Gastrocnemius medialis (tissue), 4 donors: ENCODE data around the gene DAPK1.

ENCODE experiments used
- CTCF ChIP-seq, 5 experiments: fragments of 450-650 bp in 3 of 5; fragments of 200-600 bp in 2 of 5; sonication (generic) in 2 of 5; IDR thresholded peaks in 4 of 5; conservative IDR thresholded peaks in 1 of 5; 1 replicate in 4 of 5; 2 replicates in 1 of 5; pipeline ENCODE4 v1.5.1; 2016 to 2019; ENCODE audit warnings: antibody characterized with exemption in 5 of 5, mild to moderate bottlenecking in 3 of 5, moderate library complexity in 3 of 5
- POLR2A ChIP-seq, 2 donors: fragments of 450-650 bp; IDR thresholded peaks; one replicate each; pipeline ENCODE4 v1.6.1; 2017; ENCODE audit warnings: antibody characterized with exemption in 2 of 2, mild to moderate bottlenecking in 2 of 2, moderate library complexity in 2 of 2

GRCh38 chr9:87529671-87530070 is 32.0 kb downstream of the DAPK1 start:
- TF ChIP-seq POLR2A (IDR thresholded peaks at IDR 0.05) = no peak
- TF ChIP-seq CTCF (IDR thresholded peaks at IDR 0.05 in 4 of 5, conservative IDR thresholded peaks at IDR 0.05 in 1 of 5) = no peak
